Measurements from ENCODE around the gene TNFRSF19. TPM values are rescaled to one million over a fixed set of nuclear protein-coding genes. Genes with fewer than 3 reads are reported as not detected.

TNFRSF19 gene
- total and polyA plus RNA-seq, 5 donors from 2014 or later: 1.3 to 5.6 (median 1.6) TPM

GRCh38 chr13:23696610-23697009, 126.4 kb downstream of the TNFRSF19 start:
- H3K27me3 ChIP-seq (ENCODE audit: control insufficient read depth, insufficient read depth, low read length): no peaks in the 10 kb centered on the region
- peaks cover 3% of the 10 kb centered on the region for H3K36me3 Mint-ChIP-seq
- no peak for DNase-seq
- peaks cover 10% of the 10 kb centered on the region for H3K27me3 Mint-ChIP-seq
- H3K4me3 Mint-ChIP-seq: peak overlapping the region; percentile 55 to 94 (median 91)
- peaks cover 13% of the 10 kb centered on the region for H3K4me1 ChIP-seq (ENCODE audit: control insufficient read depth, insufficient read depth, low read length, poor library complexity, severe bottlenecking)
- no peaks in the 10 kb centered on the region for H3K9me3 Mint-ChIP-seq
- no peaks in the 10 kb centered on the region for H3K9me3 ChIP-seq (ENCODE audit: control insufficient read depth in 2 of 2, low read length in 2 of 2)
- H3K36me3 ChIP-seq (ENCODE audit: control insufficient read depth, insufficient read depth, low read length): no peaks in the 10 kb centered on the region
- H3K27ac Mint-ChIP-seq: peak overlapping the region; percentile 97 to 99 (median 98)
- H3K4me3 ChIP-seq (ENCODE audit: low read depth, low read length): peak overlapping the region; percentile 57
- no peak for ATAC-seq (ENCODE audit: low read depth in 2 of 2)
- H3K4me1 Mint-ChIP-seq: peaks cover 7 to 29% (median 21%) of the 10 kb centered on the region in 4 donors
- H3K27ac ChIP-seq (ENCODE audit: insufficient read depth, low read length, poor library complexity, severe bottlenecking): peak overlapping the region; percentile 73

GRCh38 chr13:23697772-23698313, 127.6 kb downstream of the TNFRSF19 start:
- no peak for DNase-seq

GRCh38 chr13:23699271-23699670, 129.1 kb downstream of the TNFRSF19 start:
- Histone ChIP-seq H3K27me3 (ENCODE audit: control insufficient read depth, insufficient read depth, low read length) (no peaks in the 10 kb centered on the region), H3K4me1 (ENCODE audit: control insufficient read depth, insufficient read depth, low read length, poor library complexity, severe bottlenecking) (peaks cover 13% of the 10 kb centered on the region), H3K27ac (ENCODE audit: insufficient read depth, low read length, poor library complexity, severe bottlenecking) (no peak overlapping the region), H3K9me3 (ENCODE audit: control insufficient read depth in 2 of 2, low read length in 2 of 2) (no peaks in the 10 kb centered on the region), H3K4me3 (ENCODE audit: low read depth, low read length) (no peak overlapping the region), H3K36me3 (ENCODE audit: control insufficient read depth, insufficient read depth, low read length) (no peaks in the 10 kb centered on the region)
- Mint-ChIP-seq H3K27ac (no peak overlapping the region), H3K4me3 (no peak overlapping the region), H3K36me3 (peaks cover 3% of the 10 kb centered on the region), H3K9me3 (no peaks in the 10 kb centered on the region), H3K27me3 (peaks cover 10% of the 10 kb centered on the region), H3K4me1 (peaks cover under 1 to 26% (median 19%) of the 10 kb centered on the region in 4 donors)
- ATAC-seq (ENCODE audit: low read depth in 2 of 2) (no peak), DNase-seq (no peak)

More at GRCh38 chr13:23697772-23698313, 127.6 kb downstream of the TNFRSF19 start:
- H3K9me3 ChIP-seq (ENCODE audit: control insufficient read depth in 2 of 2, low read length in 2 of 2): no peaks in the 10 kb centered on the region
- no peaks in the 10 kb centered on the region for H3K9me3 Mint-ChIP-seq
- peaks cover 7 to 29% (median 21%) of the 10 kb centered on the region in 4 donors for H3K4me1 Mint-ChIP-seq
- H3K36me3 ChIP-seq (ENCODE audit: control insufficient read depth, insufficient read depth, low read length): no peaks in the 10 kb centered on the region
- peaks cover 13% of the 10 kb centered on the region for H3K4me1 ChIP-seq (ENCODE audit: control insufficient read depth, insufficient read depth, low read length, poor library complexity, severe bottlenecking)
- no peak for ATAC-seq (ENCODE audit: low read depth in 2 of 2)
- H3K4me3 ChIP-seq (ENCODE audit: low read depth, low read length): no peak overlapping the region
- no peak overlapping the region for H3K27ac ChIP-seq (ENCODE audit: insufficient read depth, low read length, poor library complexity, severe bottlenecking)
- H3K27me3 ChIP-seq (ENCODE audit: control insufficient read depth, insufficient read depth, low read length): no peaks in the 10 kb centered on the region
- peak overlapping the region in 2 of 3 donors; percentile 4 to 10 for H3K27ac Mint-ChIP-seq
- peaks cover 10% of the 10 kb centered on the region for H3K27me3 Mint-ChIP-seq
- H3K36me3 Mint-ChIP-seq: peaks cover 3% of the 10 kb centered on the region
- peak overlapping the region in 1 of 4 donors; percentile 46 for H3K4me3 Mint-ChIP-seq

- Histone ChIP-seq H3K4me3 (ENCODE audit: low read depth, low read length) (no peak overlapping the region), H3K4me1 (ENCODE audit: control insufficient read depth, insufficient read depth, low read length, poor library complexity, severe bottlenecking) (peaks cover 6% of the 10 kb centered on the region), H3K36me3 (ENCODE audit: control insufficient read depth, insufficient read depth, low read length) (no peaks in the 10 kb centered on the region), H3K9me3 (ENCODE audit: control insufficient read depth in 2 of 2, low read length in 2 of 2) (no peaks in the 10 kb centered on the region), H3K27me3 (ENCODE audit: control insufficient read depth, insufficient read depth, low read length) (no peaks in the 10 kb centered on the region), H3K27ac (ENCODE audit: insufficient read depth, low read length, poor library complexity, severe bottlenecking) (no peak overlapping the region)
- Mint-ChIP-seq H3K9me3 (no peaks in the 10 kb centered on the region), H3K27me3 (peaks cover 5% of the 10 kb centered on the region), H3K4me3 (no peak overlapping the region), H3K4me1 (peaks cover 0 to 17% (median 14%) of the 10 kb centered on the region in 4 donors), H3K36me3 (no peaks in the 10 kb centered on the region), H3K27ac (no peak overlapping the region)
- ATAC-seq (ENCODE audit: low read depth in 2 of 2) (no peak), DNase-seq (no peak)
Measured at GRCh38 chr13:23701186-23701585, 131.0 kb downstream of the TNFRSF19 start.

GRCh38 chr13:23701636-23702035, 131.4 kb downstream of the TNFRSF19 start:
- H3K4me3 Mint-ChIP-seq: no peak overlapping the region
- H3K27ac Mint-ChIP-seq: no peak overlapping the region
- Histone ChIP-seq H3K9me3 (ENCODE audit: control insufficient read depth in 2 of 2, low read length in 2 of 2) (no peaks in the 10 kb centered on the region), H3K4me3 (ENCODE audit: low read depth, low read length) (no peak overlapping the region), H3K36me3 (ENCODE audit: control insufficient read depth, insufficient read depth, low read length) (no peaks in the 10 kb centered on the region), H3K4me1 (ENCODE audit: control insufficient read depth, insufficient read depth, low read length, poor library complexity, severe bottlenecking) (peaks cover 1% of the 10 kb centered on the region), H3K27ac (ENCODE audit: insufficient read depth, low read length, poor library complexity, severe bottlenecking) (no peak overlapping the region), H3K27me3 (ENCODE audit: control insufficient read depth, insufficient read depth, low read length) (no peaks in the 10 kb centered on the region)
- DNase-seq (no peak), ATAC-seq (ENCODE audit: low read depth in 2 of 2) (no peak)
- peaks cover 5% of the 10 kb centered on the region for H3K27me3 Mint-ChIP-seq
- no peaks in the 10 kb centered on the region for H3K9me3 Mint-ChIP-seq
- peaks cover 0 to 12% (median 10%) of the 10 kb centered on the region in 4 donors for H3K4me1 Mint-ChIP-seq
- no peaks in the 10 kb centered on the region for H3K36me3 Mint-ChIP-seq

GRCh38 chr13:23703246-23703860, 133.1 kb downstream of the TNFRSF19 start:
- Histone ChIP-seq H3K4me3 (ENCODE audit: low read depth, low read length) (no peak overlapping the region), H3K27ac (ENCODE audit: insufficient read depth, low read length, poor library complexity, severe bottlenecking) (no peak overlapping the region), H3K9me3 (ENCODE audit: control insufficient read depth in 2 of 2, low read length in 2 of 2) (no peaks in the 10 kb centered on the region), H3K4me1 (ENCODE audit: control insufficient read depth, insufficient read depth, low read length, poor library complexity, severe bottlenecking) (no peaks in the 10 kb centered on the region), H3K36me3 (ENCODE audit: control insufficient read depth, insufficient read depth, low read length) (no peaks in the 10 kb centered on the region), H3K27me3 (ENCODE audit: control insufficient read depth, insufficient read depth, low read length) (no peaks in the 10 kb centered on the region)
- peaks cover 5% of the 10 kb centered on the region for H3K27me3 Mint-ChIP-seq
- no peak overlapping the region for H3K4me3 Mint-ChIP-seq
- no peaks in the 10 kb centered on the region for H3K9me3 Mint-ChIP-seq
- DNase-seq (no peak), ATAC-seq (ENCODE audit: low read depth in 2 of 2) (no peak)
- H3K36me3 Mint-ChIP-seq: no peaks in the 10 kb centered on the region
- no peak overlapping the region for H3K27ac Mint-ChIP-seq
- H3K4me1 Mint-ChIP-seq: no peaks in the 10 kb centered on the region

GRCh38 chr13:23705583-23705982, 135.4 kb downstream of the TNFRSF19 start:
- no peak overlapping the region for H3K27ac ChIP-seq (ENCODE audit: insufficient read depth, low read length, poor library complexity, severe bottlenecking)
- peaks cover 5% of the 10 kb centered on the region for H3K27me3 Mint-ChIP-seq
- H3K36me3 ChIP-seq (ENCODE audit: control insufficient read depth, insufficient read depth, low read length): no peaks in the 10 kb centered on the region
- H3K4me3 ChIP-seq (ENCODE audit: low read depth, low read length): no peak overlapping the region
- no peaks in the 10 kb centered on the region for H3K4me1 ChIP-seq (ENCODE audit: control insufficient read depth, insufficient read depth, low read length, poor library complexity, severe bottlenecking)
- no peaks in the 10 kb centered on the region for H3K9me3 ChIP-seq (ENCODE audit: control insufficient read depth in 2 of 2, low read length in 2 of 2)
- H3K27me3 ChIP-seq (ENCODE audit: control insufficient read depth, insufficient read depth, low read length): no peaks in the 10 kb centered on the region
- DNase-seq (no peak), ATAC-seq (ENCODE audit: low read depth in 2 of 2) (no peak)
- H3K27ac Mint-ChIP-seq: no peak overlapping the region
- H3K9me3 Mint-ChIP-seq: no peaks in the 10 kb centered on the region
- H3K4me1 Mint-ChIP-seq: no peaks in the 10 kb centered on the region
- H3K36me3 Mint-ChIP-seq: no peaks in the 10 kb centered on the region
- no peak overlapping the region for H3K4me3 Mint-ChIP-seq

GRCh38 chr13:23707674-23708073, 137.5 kb downstream of the TNFRSF19 start:
- DNase-seq: peak in 1 of 3 donors; percentile 40
- no peak for ATAC-seq (ENCODE audit: low read depth in 2 of 2)
- H3K36me3 ChIP-seq (ENCODE audit: control insufficient read depth, insufficient read depth, low read length): no peaks in the 10 kb centered on the region

More at GRCh38 chr13:23707674-23708073, 137.5 kb downstream of the TNFRSF19 start:
- Histone ChIP-seq H3K4me1 (ENCODE audit: control insufficient read depth, insufficient read depth, low read length, poor library complexity, severe bottlenecking) (no peaks in the 10 kb centered on the region), H3K27ac (ENCODE audit: insufficient read depth, low read length, poor library complexity, severe bottlenecking) (no peak overlapping the region), H3K27me3 (ENCODE audit: control insufficient read depth, insufficient read depth, low read length) (no peaks in the 10 kb centered on the region), H3K9me3 (ENCODE audit: control insufficient read depth in 2 of 2, low read length in 2 of 2) (no peaks in the 10 kb centered on the region), H3K4me3 (ENCODE audit: low read depth, low read length) (no peak overlapping the region)
- Mint-ChIP-seq H3K9me3 (peaks cover 0 to 5% (median 0%) of the 10 kb centered on the region in 7 donors), H3K27me3 (no peaks in the 10 kb centered on the region), H3K4me3 (no peak overlapping the region), H3K27ac (no peak overlapping the region), H3K36me3 (no peaks in the 10 kb centered on the region), H3K4me1 (no peaks in the 10 kb centered on the region)

All from CD4-positive, CD25-positive, alpha-beta regulatory T cell (primary cell).